ENCODE measurements around the gene SULF2. TPM values are rescaled to one million over a fixed set of nuclear protein-coding genes. Genes with fewer than 3 reads are reported as not detected.

The SULF2 gene
- total RNA-seq, 2 donors from 2014 or later = 9.1 to 34.3 TPM

- Histone ChIP-seq H3K9me3 (no peaks in the 10 kb centered on the region), H3K4me1 (peaks cover 8% of the 10 kb centered on the region), H3K27me3 (peaks cover 0 to 9% of the 10 kb centered on the region in 2 donors), H3K36me3 (replicated peaks in 1 of 2; ENCODE audit: insufficient read depth in 1 of 2, low read depth in 2 of 2) (no peaks in the 10 kb centered on the region), H3K27ac (peak overlapping the region in 2 of 4 donors; percentile 41 to 53), H3K4me3 (no peak overlapping the region)
- intact Hi-C loops (cut with DNase I) = no loop called here
- whole genome bisulfite sequencing, 2 donors = 52 to 53% methylated on average over 12 to 16 of the region's 16 CpGs
- DNase-seq = peak in 3 of 4 donors; percentile 22 to 51 (median 33)
- TF ChIP-seq POLR2A (IDR thresholded peaks at IDR 0.05) = no peak
- no peak for TF ChIP-seq CTCF (IDR thresholded peaks at IDR 0.05)
- no peak for ATAC-seq
Observed at GRCh38 chr20:47768016-47768824, 17.1 kb downstream of the SULF2 start.

- Histone ChIP-seq H3K4me3 (no peak overlapping the region), H3K36me3 (replicated peaks in 1 of 2; ENCODE audit: insufficient read depth in 1 of 2, low read depth in 2 of 2) (no peaks in the 10 kb centered on the region), H3K4me1 (peaks cover 19% of the 10 kb centered on the region), H3K9me3 (no peaks in the 10 kb centered on the region), H3K27ac (no peak overlapping the region), H3K27me3 (peaks cover 0 to 9% of the 10 kb centered on the region in 2 donors)
- WGBS, 2 donors = 34 to 38% methylated on average over 4 of the region's 4 CpGs
- no peak for TF ChIP-seq CTCF (IDR thresholded peaks at IDR 0.05)
- no peak for TF ChIP-seq POLR2A (IDR thresholded peaks at IDR 0.05)
- ATAC-seq (no peak), DNase-seq (no peak)
- intact Hi-C loops (cut with DNase I) = no loop called here
Observed at GRCh38 chr20:47765691-47766594, 19.3 kb downstream of the SULF2 start.

GRCh38 chr20:47765271-47765670, 20.0 kb downstream of the SULF2 start:
- WGBS, 2 donors = 65 to 82% methylated on average over 7 of the region's 7 CpGs
- ATAC-seq = no peak
- intact Hi-C loops (cut with DNase I) = no loop called here

GRCh38 chr20:47764154-47764733, 21.0 kb downstream of the SULF2 start:
- ATAC-seq (no peak), DNase-seq (no peak)
- 74 to 78% methylated on average over 8 of the region's 8 CpGs for WGBS, 2 donors
- Histone ChIP-seq H3K36me3 (replicated peaks in 1 of 2; ENCODE audit: insufficient read depth in 1 of 2, low read depth in 2 of 2) (no peaks in the 10 kb centered on the region), H3K4me1 (peaks cover 19% of the 10 kb centered on the region), H3K27ac (no peak overlapping the region), H3K4me3 (no peak overlapping the region), H3K27me3 (peaks cover 0 to 9% of the 10 kb centered on the region in 2 donors), H3K9me3 (no peaks in the 10 kb centered on the region)
- TF ChIP-seq POLR2A (IDR thresholded peaks at IDR 0.05) (no peak), CTCF (IDR thresholded peaks at IDR 0.05) (no peak)
- intact Hi-C loops (cut with DNase I) = no loop called here

More at GRCh38 chr20:47765271-47765670, 20.0 kb downstream of the SULF2 start:
- H3K4me3 ChIP-seq = no peak overlapping the region
- TF ChIP-seq POLR2A (IDR thresholded peaks at IDR 0.05) = no peak
- no peak for TF ChIP-seq CTCF (IDR thresholded peaks at IDR 0.05)
- no peaks in the 10 kb centered on the region for H3K36me3 ChIP-seq (replicated peaks in 1 of 2; ENCODE audit: insufficient read depth in 1 of 2, low read depth in 2 of 2)
- no peak overlapping the region for H3K27ac ChIP-seq
- H3K9me3 ChIP-seq = no peaks in the 10 kb centered on the region
- no peak for DNase-seq
- peaks cover 19% of the 10 kb centered on the region for H3K4me1 ChIP-seq
- H3K27me3 ChIP-seq = peaks cover 0 to 9% of the 10 kb centered on the region in 2 donors

Measured in body of pancreas (tissue), 4 donors.